Ovary (tissue), 9 donors: Measurements from ENCODE around the gene HDGF. TPM values are rescaled to one million over a fixed set of nuclear protein-coding genes. Genes with fewer than 3 reads are reported as not detected.

ENCODE experiments used
- DNase-seq, 5 donors: peaks; one replicate each; pipeline ENCODE4 v3.0.0-alpha.2; 2019 to 2020
- H3K27ac ChIP-seq, 2 donors: fragments of 200-600 bp; one replicate each; pipeline versions ENCODE4 v1.5.1 to v1.8.0; 2019 to 2022
- H3K27me3 ChIP-seq: fragments of 200-600 bp; one replicate; pipeline ENCODE4 v1.8.0; 2022
- H3K36me3 ChIP-seq: fragments of 200-600 bp; sonication (generic); one replicate; pipeline ENCODE4 v1.5.1; 2019
- H3K4me1 ChIP-seq: one replicate; pipeline ENCODE4 v1.8.1; 2013; ENCODE audit warnings: mild to moderate bottlenecking, moderate library complexity; ENCODE audit not compliant: insufficient read depth
- H3K4me3 ChIP-seq: fragments of 200-600 bp; sonication (generic); one replicate; pipeline ENCODE4 v1.5.1; 2017
- H3K9me3 ChIP-seq, 2 donors: fragments of 200-600 bp in 1 of 2; sonication (generic) in 1 of 2; one replicate each; pipeline versions ENCODE4 v1.5.1 to v1.8.1; 2013 to 2019; ENCODE audit warnings: mild to moderate bottlenecking in 1 of 2, moderate library complexity in 1 of 2
- CTCF ChIP-seq, 3 donors: fragments of 450-650 bp in 2 of 3; fragments of 200-600 bp in 1 of 3; IDR thresholded peaks; one replicate each; pipeline versions ENCODE4 v1.5.1 to v1.8.0; 2016 to 2022; ENCODE audit warnings: antibody characterized with exemption in 3 of 3, mild to moderate bottlenecking in 1 of 3
- EP300 ChIP-seq: sonication (generic); formaldehyde crosslinking; IDR thresholded peaks from one replicate; pipeline ENCODE4 v1.6.1; 2017; ENCODE audit warnings: antibody characterized with exemption
- POLR2A ChIP-seq: fragments of 450-650 bp; IDR thresholded peaks from one replicate; pipeline ENCODE4 v1.6.1; 2017; ENCODE audit warnings: antibody characterized with exemption, mild to moderate bottlenecking, moderate library complexity
- WGBS, 3 donors: extraction: QIAGEN DNeasy Blood & Tissue Kit in 1 of 3; methylation state at CpG; one replicate each; pipeline versions ENCODE4 v1.1.5 to v1.1.7; 2013 to 2017; 5-methylcytosine and 5-hydroxymethylcytosine counted together
- intact Hi-C, 4 donors: fragments of 100-400 bp; cut with DNase I; formaldehyde crosslinking; loops; one replicate each; pipeline versions ENCODE4 v1.11.0 to v1.15.1; 2022 to 2023
- polyA plus RNA-seq, 2 donors: library from polyadenylated mRNA; stranded (reverse); fragments of 200-250 nt in 1 of 2; fragments of 350-450 nt in 1 of 2; fragmentation: Illumina TruSeq in 1 of 2; extraction: RNeasy Lipid Tissue Mini Kit (QIAGEN cat#74804) in 1 of 2; gene quantifications; one replicate each; pipeline ENCODE4 v1.2.3, GENCODE V29; 2013 to 2014
- total RNA-seq, 7 donors: library from RNA; depleted of rRNA in 2 of 7; stranded (reverse); fragments of >200 nt in 2 of 7; fragmentation: NEBNext Ultra II Directional in 3 of 7; extraction: Animal tissue kit (Norgen Biotek cat#: 25700) in 3 of 7; gene quantifications; one replicate each; pipeline versions ENCODE4 v1.1.0 to v1.2.4, GENCODE V29; 2016 to 2023
- donor health status: DM: no; HTN: no; CAD: no; lungs with moderate emphysema.
- donor health status: DM: no; HTN: no; CAD: no.
- donor health status: Bipolar disorder and iron deficiency.
- donor health status: DM: yes; HTN: yes; CAD: no.
- donor health status: DM: no; HTN: no; CAD: no.
- donor health status: DM: yes; HTN: yes; CAD: no.

Gene HDGF
- total and polyA plus RNA-seq, 9 donors: 81.1 to 184 (median 146) TPM

DNA sequence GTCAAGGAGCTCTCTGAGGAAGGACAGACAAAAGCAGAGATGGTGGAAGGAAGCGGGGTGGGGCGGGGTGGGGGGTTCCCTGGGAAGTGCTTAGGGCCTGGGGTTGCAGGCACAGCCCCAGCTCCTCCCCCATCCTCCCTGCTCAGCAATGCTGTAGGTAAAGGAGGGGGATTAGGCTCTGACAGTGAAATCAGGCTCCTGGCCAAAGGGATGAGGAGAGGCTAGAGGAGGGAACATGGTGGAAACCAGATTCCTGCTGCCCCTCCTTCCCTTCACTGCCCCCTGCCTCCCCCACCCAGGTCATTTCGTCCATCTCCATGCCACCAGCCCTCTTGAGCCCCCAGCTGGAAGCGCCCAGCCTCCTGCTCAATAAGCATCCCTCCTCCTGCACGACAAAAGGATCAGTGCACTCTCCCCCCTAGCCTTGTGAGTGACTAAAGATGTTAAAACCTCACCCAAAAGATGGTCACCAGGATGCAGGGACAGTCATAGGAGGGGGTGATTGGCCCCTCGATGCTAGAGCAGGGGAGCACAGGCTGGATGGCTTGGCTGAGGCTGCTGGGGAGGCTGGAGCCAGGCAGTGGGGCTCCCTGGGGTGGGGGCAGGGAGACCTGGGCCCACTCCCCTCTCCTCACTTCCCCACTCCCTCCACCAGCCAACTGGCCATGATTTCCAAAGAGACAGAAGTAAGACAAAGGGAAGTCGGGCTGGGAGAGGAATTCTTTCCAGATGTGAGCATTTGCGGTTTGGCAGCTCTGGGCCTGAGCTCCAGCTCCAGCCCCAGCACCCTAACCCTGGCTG, 43.9 kb downstream of the HDGF start:
- WGBS, 3 donors: 37 to 44% (median 40%) methylated on average over 8 of the region's 8 CpGs
- no peak for DNase-seq
- H3K27ac ChIP-seq: peak overlapping the region in 1 of 2 donors; percentile 81
- H3K9me3 ChIP-seq: no peaks in the 10 kb centered on the region
- TF ChIP-seq EP300: no peak
- no peak for TF ChIP-seq CTCF (IDR thresholded peaks at IDR 0.05)
- no peak for TF ChIP-seq POLR2A
- no peaks in the 10 kb centered on the region for H3K36me3 ChIP-seq
- H3K27me3 ChIP-seq: no peaks in the 10 kb centered on the region
- peaks cover 14% of the 10 kb centered on the region for H3K4me1 ChIP-seq
- intact Hi-C loops: loop anchor here in 1 of 4 donors (10.0 kb wide), 1 partner anchor 177 kb away; no protein-coding TSS in a partner anchor
- H3K4me3 ChIP-seq: no peak overlapping the region

GRCh38 chr1:156706657-156707416, 44.6 kb downstream of the HDGF start:
- intact Hi-C loops: loop anchor here in 1 of 4 donors (10.0 kb wide), 1 partner anchor 178 kb away; no protein-coding TSS in a partner anchor
- peak overlapping the region; percentile 69 to 81 for H3K27ac ChIP-seq
- DNase-seq: peak; percentile 81 to 86 (median 85)
- whole genome bisulfite sequencing, 3 donors: 3 to 5% (median 4%) methylated on average over 29 of the region's 29 CpGs
- H3K4me3 ChIP-seq: peak overlapping the region; percentile 43
- no peak for TF ChIP-seq POLR2A
- TF ChIP-seq EP300: no peak
- no peak for TF ChIP-seq CTCF (IDR thresholded peaks at IDR 0.05)
- H3K4me1 ChIP-seq: peaks cover 14% of the 10 kb centered on the region
- no peaks in the 10 kb centered on the region for H3K27me3 ChIP-seq
- no peaks in the 10 kb centered on the region for H3K9me3 ChIP-seq
- H3K36me3 ChIP-seq: no peaks in the 10 kb centered on the region

DNA sequence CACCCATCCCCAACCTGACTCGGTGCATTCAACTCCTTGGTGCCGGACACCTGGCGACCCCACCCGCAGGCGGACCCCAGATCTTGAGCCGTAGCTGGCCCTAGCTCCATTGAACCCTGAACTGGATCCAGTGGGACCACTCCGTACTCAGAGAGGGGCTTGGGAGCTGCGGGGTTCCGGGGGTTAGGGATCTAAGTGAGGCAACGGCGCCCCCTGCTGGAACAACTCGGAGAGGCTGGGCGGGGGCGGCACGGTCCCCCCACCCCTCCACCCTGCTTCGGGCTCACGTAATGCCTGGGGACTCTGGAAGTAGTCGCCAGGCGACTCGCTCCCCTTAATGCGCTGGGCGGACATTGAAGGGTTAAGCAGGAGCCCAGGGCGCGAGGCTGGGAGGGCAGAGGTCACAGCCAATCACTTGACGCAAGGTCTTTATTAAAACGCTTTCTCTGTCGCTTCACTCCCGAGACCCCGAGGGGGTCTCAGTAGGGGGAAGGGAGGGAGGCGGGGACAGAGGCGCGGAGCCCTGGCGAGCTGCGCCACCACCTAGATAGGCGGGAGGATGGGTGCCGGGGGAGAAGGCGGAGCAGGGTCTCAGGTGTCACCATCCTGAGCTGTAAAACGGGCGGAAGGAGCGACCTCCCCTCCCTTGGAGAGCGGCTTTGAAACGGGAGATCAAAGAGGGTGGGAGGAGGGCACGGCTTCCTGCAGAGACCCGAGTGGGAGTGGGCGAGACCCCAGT, 45.4 kb downstream of the HDGF start:
- peak overlapping the region; percentile 43 for H3K4me3 ChIP-seq
- peak; percentile 67 to 83 (median 82) for DNase-seq
- intact Hi-C loops: loop anchor here in 1 of 4 donors (10.0 kb wide), 1 partner anchor 179 kb away; no protein-coding TSS in a partner anchor
- TF ChIP-seq POLR2A (peak; percentile 31), EP300 (no peak), CTCF (IDR thresholded peaks at IDR 0.05) (peak; percentile 74 to 88 (median 76))
- no peaks in the 10 kb centered on the region for H3K9me3 ChIP-seq
- no peaks in the 10 kb centered on the region for H3K36me3 ChIP-seq
- H3K27ac ChIP-seq: peak overlapping the region; percentile 69 to 81
- no peaks in the 10 kb centered on the region for H3K27me3 ChIP-seq
- 1% methylated on average over 42 to 45 of the region's 45 CpGs for WGBS, 3 donors
- peaks cover 14% of the 10 kb centered on the region for H3K4me1 ChIP-seq
